GM23338 (cell line): ENCODE data around the gene PRKD3. TPM values are rescaled to one million over a fixed set of nuclear protein-coding genes. Genes with fewer than 3 reads are reported as not detected.

Source experiments
- ATAC-seq: fragments of 200-7000 bp; cut with Tn5 transposase; 3 replicates; pipeline ENCODE4 v1.9.1; 2020
- DNase-seq: peaks from one replicate; pipeline ENCODE4 v3.0.0-alpha.2; 2015; ENCODE audit warnings: low spot score
- H2AFZ ChIP-seq: fragments of 200-600 bp; sonication (generic); 2 replicates; pipeline ENCODE4 v1.8.0; 2016; ENCODE audit warnings: antibody characterized with exemption, mild to moderate bottlenecking, moderate library complexity
- H3F3A ChIP-seq: fragments of 200-600 bp; sonication (generic); replicated peaks from 2 replicates; pipeline ENCODE4 v1.8.0; 2017; ENCODE audit warnings: antibody characterized with exemption, mixed run types, low read depth
- H3K27ac ChIP-seq: fragments of 200-600 bp; sonication (generic); 2 replicates; pipeline ENCODE4 v1.6.1; 2016; ENCODE audit warnings: low read depth
- H3K27me3 ChIP-seq: fragments of 200-600 bp; sonication (generic); 2 replicates; pipeline ENCODE4 v1.8.0; 2016; ENCODE audit warnings: mild to moderate bottlenecking, mixed run types, moderate library complexity; ENCODE audit not compliant: insufficient read depth
- H3K36me3 ChIP-seq: fragments of 200-600 bp; sonication (generic); 2 replicates; pipeline ENCODE4 v1.8.0; 2016; ENCODE audit warnings: mild to moderate bottlenecking; ENCODE audit not compliant: insufficient read depth
- H3K4me1 ChIP-seq: fragments of 200-600 bp; sonication (generic); 2 replicates; pipeline ENCODE4 v1.8.0; 2016; ENCODE audit warnings: mild to moderate bottlenecking, moderate library complexity; ENCODE audit not compliant: insufficient read depth
- H3K4me2 ChIP-seq: fragments of 200-600 bp; sonication (generic); 2 replicates; pipeline ENCODE4 v1.7.1; 2017; ENCODE audit warnings: mixed run types
- H3K4me3 ChIP-seq: fragments of 200-600 bp; sonication (generic); 2 replicates; pipeline ENCODE4 v1.6.1; 2016; ENCODE audit warnings: mixed run types
- H3K79me2 ChIP-seq: fragments of 200-600 bp; sonication (generic); replicated peaks from 2 replicates; pipeline ENCODE4 v1.8.0; 2017; ENCODE audit warnings: mild to moderate bottlenecking; ENCODE audit not compliant: insufficient read depth
- H3K9me2 ChIP-seq: fragments of 200-600 bp; sonication (generic); 2 replicates; pipeline ENCODE4 v1.8.0; 2017; ENCODE audit not compliant: insufficient read depth
- H4K20me1 ChIP-seq: fragments of 200-600 bp; sonication (generic); replicated peaks from 2 replicates; pipeline ENCODE4 v1.8.0; 2017; ENCODE audit warnings: mild to moderate bottlenecking; ENCODE audit not compliant: insufficient read depth
- H3K27ac Mint-ChIP-seq: 2 replicates; pipeline ENCODE4 v1.8.0; 2020; ENCODE audit warnings: inconsistent platforms, mild to moderate bottlenecking, moderate library complexity, mixed read lengths
- H3K27me3 Mint-ChIP-seq: 3 replicates; pipeline ENCODE4 v1.8.0; 2022; ENCODE audit warnings: low read depth, mild to moderate bottlenecking, moderate library complexity, mixed read lengths, inconsistent platforms; ENCODE audit not compliant: insufficient read depth, poor library complexity
- H3K36me3 Mint-ChIP-seq: 3 replicates; pipeline ENCODE4 v1.8.0; 2021; ENCODE audit warnings: low read depth, mild to moderate bottlenecking, inconsistent platforms, moderate library complexity, mixed read lengths
- H3K4me1 Mint-ChIP-seq: 3 replicates; pipeline ENCODE4 v1.8.0; 2020; ENCODE audit warnings: mild to moderate bottlenecking, inconsistent platforms, mixed read lengths
- H3K4me3 Mint-ChIP-seq: 3 replicates; pipeline ENCODE4 v1.8.0; 2021; ENCODE audit warnings: moderate library complexity, mild to moderate bottlenecking, inconsistent platforms, mixed read lengths
- H3K9me3 Mint-ChIP-seq: 3 replicates; pipeline ENCODE4 v1.8.0; 2020; ENCODE audit warnings: moderate library complexity, mild to moderate bottlenecking, inconsistent platforms, mixed read lengths
- CREB1 ChIP-seq: fragments of 250-450 bp; sonication (Bioruptor Pico); IDR thresholded peaks from 2 replicates; pipeline ENCODE4 v1.5.0; 2020; ENCODE audit warnings: low read depth, mild to moderate bottlenecking, moderate library complexity
- CTCF ChIP-seq, 2 experiments: fragments of 200-600 bp in 1 of 2; sonication (generic) in 1 of 2; conservative IDR thresholded peaks; 2 replicates each; pipeline versions ENCODE4 v1.5.1 to v1.6.1; 2016 to 2017; ENCODE audit warnings: antibody characterized with exemption in 2 of 2, low read depth in 2 of 2, mild to moderate bottlenecking in 2 of 2, moderate library complexity in 1 of 2
- ETS1 ChIP-seq: IDR thresholded peaks from 2 replicates; pipeline ENCODE4 v1.6.1; 2016; ENCODE audit warnings: antibody characterized with exemption
- EZH2 ChIP-seq: fragments of 200-600 bp; sonication (generic); IDR thresholded peaks from one replicate; pipeline ENCODE4 v1.8.0; 2017; ENCODE audit warnings: antibody characterized with exemption, mild to moderate bottlenecking, low read depth; ENCODE audit not compliant: unreplicated experiment
- NANOG ChIP-seq: IDR thresholded peaks from 2 replicates; pipeline ENCODE4 v1.6.1; 2016; ENCODE audit warnings: antibody characterized with exemption, borderline replicate concordance
- POLR2AphosphoS5 ChIP-seq: IDR thresholded peaks from 2 replicates; pipeline ENCODE4 v1.6.1; 2016; ENCODE audit warnings: antibody characterized with exemption, low read depth
- REST ChIP-seq: IDR thresholded peaks from one replicate; pipeline ENCODE4 v1.6.1; 2018; ENCODE audit warnings: antibody characterized with exemption; ENCODE audit not compliant: unreplicated experiment
- STAT1 ChIP-seq: IDR thresholded peaks from one replicate; pipeline ENCODE4 v1.6.1; 2016; ENCODE audit warnings: antibody characterized with exemption; ENCODE audit not compliant: unreplicated experiment
- ZNF331 ChIP-seq: fragments of 250-450 bp; sonication (Bioruptor Pico); IDR thresholded peaks from 2 replicates; pipeline ENCODE4 v1.5.0; 2020; ENCODE audit warnings: low read depth, mild to moderate bottlenecking, moderate library complexity
- ZNF462 ChIP-seq: fragments of 250-450 bp; sonication (Bioruptor Pico); IDR thresholded peaks from 2 replicates; pipeline ENCODE4 v1.5.0; 2020; ENCODE audit warnings: mild to moderate bottlenecking, moderate library complexity
- polyA plus RNA-seq: library from polyadenylated mRNA; unstranded; fragments of >200 nt; fragmentation: Nextera tagmentation; extraction: Ambion mirVana; gene quantifications from 2 replicates; pipeline ENCODE4 v1.2.1, GENCODE V29; 2016
- total RNA-seq: library from RNA; depleted of rRNA; stranded (reverse); fragments of >200 nt; shearing (Covaris generic); gene quantifications from 2 replicates; pipeline ENCODE4 v1.2.3, GENCODE V29; 2014

Gene PRKD3
- total and polyA plus RNA-seq, 2 experiments from 2014 or later = 59.7 to 77.0 TPM

DNA sequence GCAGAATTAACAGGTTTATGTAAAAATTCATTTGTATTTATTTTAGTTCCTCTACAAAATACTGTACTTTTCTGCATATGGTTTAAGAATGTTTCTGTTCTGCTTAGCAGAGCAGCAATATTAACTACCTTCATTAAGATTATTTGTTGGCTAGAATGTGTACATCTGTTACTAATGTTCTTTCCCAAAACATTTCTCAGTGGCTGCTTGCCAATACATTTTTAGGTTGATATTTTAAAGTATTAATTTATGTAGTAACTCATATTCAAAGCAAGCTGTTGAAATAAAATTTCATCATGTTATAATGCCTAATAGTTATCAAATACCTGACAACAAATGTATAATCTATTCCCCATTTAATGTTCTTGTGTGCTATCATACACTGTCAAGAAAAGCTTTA, 40.3 kb downstream of the PRKD3 start:
- H3K4me1 ChIP-seq = no peaks in the 10 kb centered on the region
- no peak overlapping the region for H2AFZ ChIP-seq
- H3K27me3 Mint-ChIP-seq = no peaks in the 10 kb centered on the region
- no peak overlapping the region for H3K27ac Mint-ChIP-seq
- no peak overlapping the region for H3K4me2 ChIP-seq
- TF ChIP-seq POLR2AphosphoS5 (no peak), EZH2 (no peak), REST (no peak), ZNF462 (no peak), ZNF331 (CRISPR knock-in tag) (no peak), CTCF (conservative IDR thresholded peaks at IDR 0.05; ENCODE audit: low read depth in 2 of 2) (no peak), STAT1 (no peak), CREB1 (CRISPR knock-in tag) (no peak), NANOG (no peak), ETS1 (no peak)
- no peak overlapping the region for H3K4me3 Mint-ChIP-seq
- no peaks in the 10 kb centered on the region; the same call in 1 of the 2 replicates for H4K20me1 ChIP-seq
- no peak overlapping the region for H3K27ac ChIP-seq
- H3K9me3 Mint-ChIP-seq = no peaks in the 10 kb centered on the region
- H3K4me3 ChIP-seq = no peak overlapping the region
- H3K36me3 Mint-ChIP-seq = peaks cover 35% of the 10 kb centered on the region
- H3K4me1 Mint-ChIP-seq = no peaks in the 10 kb centered on the region
- DNase-seq (no peak), ATAC-seq (no peak)
- H3F3A ChIP-seq = no peaks in the 10 kb centered on the region
- H3K36me3 ChIP-seq = peaks cover 27% of the 10 kb centered on the region
- no peaks in the 10 kb centered on the region for H3K9me2 ChIP-seq
- H3K79me2 ChIP-seq = no peaks in the 10 kb centered on the region
- no peaks in the 10 kb centered on the region for H3K27me3 ChIP-seq
